ENCODE results near the gene SIGMAR1.

Gene SIGMAR1

DNA sequence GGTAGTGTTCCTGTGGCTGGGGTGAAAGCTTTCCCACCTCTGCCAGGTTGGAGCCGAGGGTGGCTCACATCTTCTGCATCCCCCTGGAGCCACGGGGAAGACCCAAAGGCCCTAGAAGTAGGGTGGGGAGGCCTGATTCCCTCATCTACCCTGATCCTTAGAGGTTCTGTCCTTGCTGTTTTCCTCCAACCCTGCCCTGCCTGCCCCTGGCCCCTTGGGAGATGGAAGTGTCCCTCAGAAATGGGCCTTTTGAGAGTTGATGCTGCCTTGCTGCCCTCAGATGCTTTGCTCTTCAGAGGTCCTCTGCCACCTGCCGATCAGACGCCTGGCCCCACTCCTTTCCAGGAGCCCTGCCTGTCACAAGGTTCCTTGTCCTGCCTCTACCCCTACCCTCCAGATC is 47.2 kb upstream of the SIGMAR1 start:
- Histone ChIP-seq H4K20me1 (ENCODE audit: insufficient read depth) (no peaks in the 10 kb centered on the region), H3K4me2 (no peak overlapping the region), H3K4me1 (ENCODE audit: low read depth, poor library complexity, severe bottlenecking) (no peaks in the 10 kb centered on the region), H2AFZ (ENCODE audit: low read depth) (no peak overlapping the region), H3K9ac (no peak overlapping the region), H3K4me3 (IDR thresholded peaks at IDR 0.05; ENCODE audit: insufficient read depth, low read depth, low read length) (no peak overlapping the region), H3K27ac (no peak overlapping the region), H3K79me2 (ENCODE audit: insufficient read depth, low read depth) (no peaks in the 10 kb centered on the region), H3K27me3 (ENCODE audit: insufficient read depth, low read depth) (no peaks in the 10 kb centered on the region), H3K36me3 (ENCODE audit: insufficient read depth) (no peaks in the 10 kb centered on the region)
- no peak for TF ChIP-seq CTCF (conservative IDR thresholded peaks at IDR 0.05; ENCODE audit: low read depth, low read length)

- Histone ChIP-seq H3K36me3 (ENCODE audit: insufficient read depth) (no peaks in the 10 kb centered on the region), H3K4me1 (ENCODE audit: low read depth, poor library complexity, severe bottlenecking) (no peaks in the 10 kb centered on the region), H3K9ac (no peak overlapping the region), H3K27ac (no peak overlapping the region), H2AFZ (ENCODE audit: low read depth) (no peak overlapping the region), H3K4me2 (no peak overlapping the region), H3K4me3 (IDR thresholded peaks at IDR 0.05; ENCODE audit: insufficient read depth, low read depth, low read length) (no peak overlapping the region), H3K79me2 (ENCODE audit: insufficient read depth, low read depth) (no peaks in the 10 kb centered on the region), H3K27me3 (ENCODE audit: insufficient read depth, low read depth) (no peaks in the 10 kb centered on the region), H4K20me1 (ENCODE audit: insufficient read depth) (no peaks in the 10 kb centered on the region)
- no peak for TF ChIP-seq CTCF (conservative IDR thresholded peaks at IDR 0.05; ENCODE audit: low read depth, low read length)
Measured at GRCh38 chr9:34684145-34684544, 46.6 kb upstream of the SIGMAR1 start.

DNA sequence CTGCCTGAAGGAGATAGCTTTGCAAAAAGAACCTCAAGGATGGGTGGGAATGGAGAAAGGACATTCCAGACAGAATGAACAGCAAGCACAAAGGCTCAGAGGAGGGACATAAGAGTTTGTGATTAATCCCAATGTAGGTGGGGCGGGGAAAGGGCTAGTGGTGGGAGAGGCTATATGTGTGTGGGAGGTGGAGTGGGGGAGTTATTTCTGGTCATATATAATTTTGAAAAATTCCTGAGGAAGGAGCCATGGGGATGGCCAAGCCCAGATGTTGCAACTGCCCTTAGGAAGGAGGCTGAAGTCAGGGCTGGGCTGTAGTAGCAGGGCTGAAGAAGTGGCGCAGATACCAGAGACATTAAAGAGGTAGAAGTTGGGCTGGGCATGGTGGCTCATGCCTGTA is 38.3 kb upstream of the SIGMAR1 start:
- H3K27ac ChIP-seq = no peak overlapping the region
- no peaks in the 10 kb centered on the region for H4K20me1 ChIP-seq (ENCODE audit: insufficient read depth)
- no peak overlapping the region for H3K4me3 ChIP-seq (IDR thresholded peaks at IDR 0.05; ENCODE audit: insufficient read depth, low read depth, low read length)
- H3K27me3 ChIP-seq (ENCODE audit: insufficient read depth, low read depth) = no peaks in the 10 kb centered on the region
- H3K4me1 ChIP-seq (ENCODE audit: low read depth, poor library complexity, severe bottlenecking) = no peaks in the 10 kb centered on the region
- H3K9ac ChIP-seq = no peak overlapping the region
- TF ChIP-seq CTCF (conservative IDR thresholded peaks at IDR 0.05; ENCODE audit: low read depth, low read length) = no peak
- no peak overlapping the region for H2AFZ ChIP-seq (ENCODE audit: low read depth)
- no peak overlapping the region for H3K4me2 ChIP-seq
- no peaks in the 10 kb centered on the region for H3K79me2 ChIP-seq (ENCODE audit: insufficient read depth, low read depth)
- H3K36me3 ChIP-seq (ENCODE audit: insufficient read depth) = no peaks in the 10 kb centered on the region

DNA sequence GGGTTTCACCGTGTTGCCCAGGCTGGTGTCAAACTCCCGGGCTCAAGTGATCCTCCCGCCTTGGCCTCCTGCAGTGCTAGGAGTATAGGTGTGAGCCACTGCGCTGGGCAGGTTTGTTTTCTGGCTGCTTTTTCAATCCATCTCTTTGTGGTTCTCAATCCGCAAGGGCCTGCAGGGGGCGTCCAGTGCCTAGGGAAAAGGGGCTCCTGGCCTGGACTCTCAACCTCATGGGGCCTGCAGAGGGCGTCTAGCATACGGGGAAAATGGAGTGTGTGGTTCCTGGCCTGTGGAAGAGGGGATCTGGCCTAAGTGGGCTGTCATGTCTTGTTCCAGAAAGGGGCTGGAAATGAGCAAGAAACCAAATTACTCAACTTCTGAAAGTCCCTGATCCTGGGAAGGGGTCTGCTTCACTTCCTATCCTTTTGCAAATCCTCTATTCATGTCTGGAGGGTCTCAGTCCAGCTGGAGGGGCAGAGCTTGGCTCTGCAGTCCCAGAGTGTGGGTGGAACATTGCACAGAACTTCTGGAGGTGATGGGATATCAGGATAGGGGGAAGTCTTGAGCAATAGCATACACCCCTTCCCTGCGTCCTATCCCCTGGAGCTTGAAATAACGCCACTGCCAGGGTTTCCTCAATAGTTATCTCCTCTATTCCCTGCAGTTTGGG is 37.6 kb upstream of the SIGMAR1 start:
- no peaks in the 10 kb centered on the region for H3K27me3 ChIP-seq (ENCODE audit: insufficient read depth, low read depth)
- no peaks in the 10 kb centered on the region for H3K36me3 ChIP-seq (ENCODE audit: insufficient read depth)
- H3K9ac ChIP-seq = no peak overlapping the region
- no peak overlapping the region for H3K4me2 ChIP-seq
- no peaks in the 10 kb centered on the region for H4K20me1 ChIP-seq (ENCODE audit: insufficient read depth)
- H3K79me2 ChIP-seq (ENCODE audit: insufficient read depth, low read depth) = no peaks in the 10 kb centered on the region
- peak; percentile 43 for TF ChIP-seq CTCF (conservative IDR thresholded peaks at IDR 0.05; ENCODE audit: low read depth, low read length)
- no peak overlapping the region for H3K4me3 ChIP-seq (IDR thresholded peaks at IDR 0.05; ENCODE audit: insufficient read depth, low read depth, low read length)
- H3K4me1 ChIP-seq (ENCODE audit: low read depth, poor library complexity, severe bottlenecking) = no peaks in the 10 kb centered on the region
- H3K27ac ChIP-seq = no peak overlapping the region
- H2AFZ ChIP-seq (ENCODE audit: low read depth) = no peak overlapping the region

Data from KMS-11 (cell line).